GM13976 (cell line): ENCODE measurements around the gene OR9Q1.
"Not testable (repeated sequence)": the region's sequence is repeated elsewhere in the genome, so short reads cannot be mapped to it uniquely, and the experiment has no call there.

Experiments
- DNase-seq: peaks from one replicate; pipeline ENCODE4 v3.0.0; 2012; ENCODE audit warnings: low spot score
- in situ Hi-C: fragments of 300-500 bp; cut with MboI; formaldehyde crosslinking; loops from one replicate; pipeline ENCODE4 v1.12.0; 2022; ENCODE audit warnings: low sequenced_read_pairs, mixed read lengths, inconsistent platforms; ENCODE audit not compliant: unreplicated experiment
- TF ChIP-seq, protein P1 (sequence below): IDR thresholded peaks from 2 replicates; pipeline ENCODE4 v1.5.1; 2012; ENCODE audit warnings: borderline replicate concordance, mild to moderate bottlenecking; ENCODE audit not compliant: insufficient read depth; ENCODE audit errors: extremely low read depth, missing control alignments, control extremely low read depth

OR9Q1 gene

DNA sequence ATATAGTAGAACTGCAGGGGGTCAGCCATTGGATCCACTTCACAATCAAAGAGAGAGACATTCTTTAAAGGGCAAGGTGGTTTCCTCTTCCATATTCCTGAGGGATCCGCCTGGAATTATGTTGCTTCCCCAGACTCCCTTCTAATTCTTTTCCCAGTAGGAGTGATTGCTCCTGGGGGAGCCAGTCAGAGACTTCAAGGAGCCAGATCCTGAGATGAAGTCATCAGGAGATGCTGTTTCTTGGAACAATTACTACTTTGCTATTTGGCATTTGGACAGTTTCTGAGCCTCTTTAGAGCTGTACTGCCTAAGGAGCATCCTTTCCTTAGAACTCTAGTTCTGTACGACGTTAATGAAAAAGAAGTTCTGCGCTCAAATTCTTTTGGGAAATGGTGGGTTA is 163.3 kb downstream of the OR9Q1 start:
- DNase-seq = no peak
- in situ Hi-C loops = no loop called here
- TF ChIP-seq, protein P1, sequence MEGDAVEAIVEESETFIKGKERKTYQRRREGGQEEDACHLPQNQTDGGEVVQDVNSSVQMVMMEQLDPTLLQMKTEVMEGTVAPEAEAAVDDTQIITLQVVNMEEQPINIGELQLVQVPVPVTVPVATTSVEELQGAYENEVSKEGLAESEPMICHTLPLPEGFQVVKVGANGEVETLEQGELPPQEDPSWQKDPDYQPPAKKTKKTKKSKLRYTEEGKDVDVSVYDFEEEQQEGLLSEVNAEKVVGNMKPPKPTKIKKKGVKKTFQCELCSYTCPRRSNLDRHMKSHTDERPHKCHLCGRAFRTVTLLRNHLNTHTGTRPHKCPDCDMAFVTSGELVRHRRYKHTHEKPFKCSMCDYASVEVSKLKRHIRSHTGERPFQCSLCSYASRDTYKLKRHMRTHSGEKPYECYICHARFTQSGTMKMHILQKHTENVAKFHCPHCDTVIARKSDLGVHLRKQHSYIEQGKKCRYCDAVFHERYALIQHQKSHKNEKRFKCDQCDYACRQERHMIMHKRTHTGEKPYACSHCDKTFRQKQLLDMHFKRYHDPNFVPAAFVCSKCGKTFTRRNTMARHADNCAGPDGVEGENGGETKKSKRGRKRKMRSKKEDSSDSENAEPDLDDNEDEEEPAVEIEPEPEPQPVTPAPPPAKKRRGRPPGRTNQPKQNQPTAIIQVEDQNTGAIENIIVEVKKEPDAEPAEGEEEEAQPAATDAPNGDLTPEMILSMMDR = no peak

DNA sequence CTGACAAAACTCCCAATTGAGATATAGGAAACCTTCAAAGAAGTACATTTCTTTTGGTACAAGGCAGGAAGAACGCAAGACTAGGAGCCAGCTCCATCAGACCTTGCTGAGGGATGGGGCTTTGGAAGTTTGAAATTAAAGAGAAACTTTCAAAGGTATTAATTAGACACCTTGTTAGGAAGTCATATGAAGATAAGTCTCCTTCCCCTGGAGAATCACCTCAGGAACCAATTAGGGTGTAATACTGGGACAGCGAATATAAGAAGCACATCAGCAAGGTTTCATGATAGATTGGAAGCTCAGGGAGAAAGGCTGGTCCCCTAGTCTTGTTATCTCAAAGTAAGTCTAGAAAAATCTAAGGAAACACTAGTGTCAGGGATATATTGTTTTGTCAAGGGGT is 165.1 kb downstream of the OR9Q1 start, which contains the start of gene OR9Q2:
Gene OR9Q2, plus strand, starts transcription at position 301 of the 400 bp plus-strand sequence. CDS start 1,421 bp downstream, outside the sequence.
- in situ Hi-C loops = no loop called here
- TF ChIP-seq, protein P1 = no peak
- DNase-seq = no peak

DNA sequence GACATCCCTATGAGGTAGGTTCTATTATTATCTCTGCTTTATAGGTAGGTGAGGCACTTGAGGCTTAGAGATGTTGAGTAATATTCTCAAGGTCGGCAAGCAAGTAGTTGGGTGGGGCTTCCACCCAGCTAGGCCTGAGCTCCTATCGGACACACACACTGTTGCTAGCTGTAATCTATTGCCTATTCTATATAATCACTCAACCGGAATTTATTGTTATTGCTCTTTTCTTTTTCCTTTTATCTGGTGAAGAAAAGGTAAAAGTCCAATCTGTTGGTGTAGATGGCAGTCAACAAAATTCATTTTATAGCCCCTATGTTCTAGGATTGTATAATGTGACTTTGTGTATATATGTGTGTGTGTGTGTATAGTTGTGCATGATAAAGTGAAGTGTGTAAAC is 168.5 kb downstream of the OR9Q1 start:
- in situ Hi-C loops = no loop called here
- TF ChIP-seq, protein P1 = no peak
- DNase-seq = no peak

DNA sequence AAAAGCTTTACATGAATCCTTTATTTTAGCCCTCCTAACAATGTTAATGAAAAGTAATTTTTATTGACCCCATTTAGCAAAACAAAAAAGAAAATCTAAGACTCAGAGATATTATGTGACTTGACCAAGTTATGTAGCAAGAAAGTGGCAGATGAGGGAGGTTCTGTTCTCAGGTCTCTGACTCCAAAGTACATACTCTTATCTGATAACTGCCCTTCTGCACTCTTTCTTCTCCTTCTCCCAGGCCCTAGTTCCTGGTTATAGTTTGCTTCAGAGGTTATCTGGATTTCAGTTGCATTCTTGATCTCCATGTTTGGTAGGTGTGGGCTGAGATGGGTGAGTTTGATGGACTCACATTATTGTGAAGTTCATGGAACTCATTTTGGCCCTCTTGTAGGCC is 169.7 kb downstream of the OR9Q1 start:
- no peak for DNase-seq
- in situ Hi-C loops = no loop called here
- TF ChIP-seq, protein P1 = no peak

DNA sequence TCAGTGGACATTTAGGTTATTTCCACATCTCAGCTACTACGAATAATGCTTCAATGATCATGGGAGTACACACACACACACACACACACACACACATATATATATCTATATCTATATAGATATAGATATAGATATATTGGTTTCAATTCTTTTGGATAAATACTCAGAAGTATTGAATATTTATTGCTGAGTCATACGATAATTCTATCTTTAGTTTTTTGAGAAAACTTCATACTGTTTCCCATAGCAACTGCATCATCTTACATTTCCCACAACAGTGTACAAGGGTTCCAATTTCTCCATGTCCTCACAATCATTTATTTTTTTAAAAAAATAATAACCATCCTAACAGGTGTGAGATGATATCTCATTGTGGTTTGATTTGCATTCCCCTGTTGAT is 172.3 kb downstream of the OR9Q1 start:
- TF ChIP-seq, protein P1 = no peak
- DNase-seq = no peak
- in situ Hi-C loops = no loop called here

DNA sequence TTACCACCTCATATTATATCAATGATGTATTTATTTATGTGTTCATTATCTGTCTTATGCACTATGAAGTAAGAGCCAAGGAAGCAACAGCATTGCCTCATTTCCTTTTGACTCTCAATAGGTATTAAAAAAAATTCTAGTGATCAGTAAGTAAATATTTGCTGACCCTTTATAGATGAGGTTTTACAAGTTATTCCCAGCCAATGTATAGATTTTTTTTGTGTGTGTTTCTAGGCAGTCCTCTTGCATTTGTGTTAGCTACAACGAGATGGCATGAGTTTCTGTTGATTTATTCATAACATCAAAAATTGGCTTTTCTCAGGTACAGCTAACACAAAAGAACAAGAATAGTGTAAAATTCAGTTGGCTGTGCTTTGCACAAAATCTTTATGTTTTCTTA is 175.6 kb downstream of the OR9Q1 start:
- TF ChIP-seq, protein P1 = no peak
- in situ Hi-C loops = no loop called here
- DNase-seq = no peak

DNA sequence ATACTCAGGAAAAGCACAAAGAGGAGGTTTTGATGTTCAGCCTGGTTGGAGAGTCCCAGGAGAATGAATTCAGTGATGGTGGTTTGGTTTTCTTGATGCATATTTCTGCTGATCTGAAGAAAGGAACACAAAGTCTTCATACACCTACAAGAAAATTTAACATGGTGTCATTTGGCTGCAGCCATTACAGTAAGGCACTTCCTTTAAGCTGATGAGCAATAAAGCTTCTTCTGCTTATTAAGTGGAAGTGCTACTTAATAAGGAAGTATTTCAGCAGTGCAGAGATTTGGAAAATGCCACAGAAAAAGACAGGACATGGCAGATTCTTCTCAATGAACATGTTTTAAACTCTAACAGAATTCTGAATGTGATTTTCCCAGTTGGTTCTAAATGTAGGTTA is 180.4 kb downstream of the OR9Q1 start, which contains the start of gene OR1S2:
Gene OR1S2, minus strand, starts transcription at position 101 of the 400 bp plus-strand sequence. Its CDS starts 0 bp downstream, at position 101.
- no peak for DNase-seq

DNA sequence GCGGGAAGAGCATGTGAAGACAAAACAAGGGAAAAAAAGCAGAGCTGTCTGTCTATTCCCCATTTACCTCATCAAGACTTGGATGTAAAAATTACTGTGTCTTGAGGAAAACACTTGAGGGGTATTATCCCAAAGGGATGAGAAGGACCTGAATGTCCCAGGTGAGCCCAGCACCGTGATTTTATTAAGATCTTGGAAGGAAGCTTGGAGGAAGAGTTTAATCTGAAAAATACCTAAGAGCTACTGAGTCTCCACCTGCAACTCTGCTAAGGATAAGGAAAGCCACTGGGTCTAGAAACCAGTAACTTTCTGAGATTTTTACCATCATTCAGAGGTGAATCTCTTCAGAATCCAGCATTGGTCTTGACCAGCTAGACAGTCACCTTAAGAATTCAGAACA is 188.7 kb downstream of the OR9Q1 start, which contains the start of gene OR1S1:
Gene OR1S1, plus strand, starts transcription at position 301 of the 400 bp plus-strand sequence.
- in situ Hi-C loops, DNase-seq: not testable (repeated sequence)

More for the DNA sequence above, 180.4 kb downstream of the OR9Q1 start, which contains the start of gene OR1S2:
- in situ Hi-C loops = no loop called here
- TF ChIP-seq, protein P1 = no peak
